ENCODE data around the gene IL1F10. TPM values are rescaled to one million over a fixed set of nuclear protein-coding genes. Genes with fewer than 3 reads are reported as not detected.

IL1F10 gene
- total RNA-seq, 1 experiment from 2014 or later: not detected

DNA sequence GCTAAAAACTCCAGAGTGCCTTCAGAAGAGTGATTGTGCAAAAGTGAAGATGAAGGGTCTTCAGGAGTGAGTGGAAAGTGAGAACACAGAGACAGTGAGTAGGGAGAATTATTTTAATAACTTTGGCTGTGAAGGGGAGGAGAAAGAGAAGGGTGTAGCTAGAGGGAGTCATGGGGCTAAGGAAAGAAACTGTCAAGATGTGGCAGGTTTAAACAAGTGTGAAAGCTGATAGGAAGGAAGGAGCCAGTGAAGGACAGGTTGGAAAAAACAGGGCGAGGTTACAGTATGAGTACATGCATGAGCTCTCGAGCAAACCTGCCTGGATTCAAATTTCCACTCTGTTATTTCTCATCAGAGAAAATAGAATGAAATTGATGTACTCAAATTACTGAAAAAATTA, 17.8 kb downstream of the IL1F10 start:
- ChIA-PET CTCF (no interaction called here), POLR2A (ENCODE audit: low non-redundant PET) (no interaction called here)

DNA sequence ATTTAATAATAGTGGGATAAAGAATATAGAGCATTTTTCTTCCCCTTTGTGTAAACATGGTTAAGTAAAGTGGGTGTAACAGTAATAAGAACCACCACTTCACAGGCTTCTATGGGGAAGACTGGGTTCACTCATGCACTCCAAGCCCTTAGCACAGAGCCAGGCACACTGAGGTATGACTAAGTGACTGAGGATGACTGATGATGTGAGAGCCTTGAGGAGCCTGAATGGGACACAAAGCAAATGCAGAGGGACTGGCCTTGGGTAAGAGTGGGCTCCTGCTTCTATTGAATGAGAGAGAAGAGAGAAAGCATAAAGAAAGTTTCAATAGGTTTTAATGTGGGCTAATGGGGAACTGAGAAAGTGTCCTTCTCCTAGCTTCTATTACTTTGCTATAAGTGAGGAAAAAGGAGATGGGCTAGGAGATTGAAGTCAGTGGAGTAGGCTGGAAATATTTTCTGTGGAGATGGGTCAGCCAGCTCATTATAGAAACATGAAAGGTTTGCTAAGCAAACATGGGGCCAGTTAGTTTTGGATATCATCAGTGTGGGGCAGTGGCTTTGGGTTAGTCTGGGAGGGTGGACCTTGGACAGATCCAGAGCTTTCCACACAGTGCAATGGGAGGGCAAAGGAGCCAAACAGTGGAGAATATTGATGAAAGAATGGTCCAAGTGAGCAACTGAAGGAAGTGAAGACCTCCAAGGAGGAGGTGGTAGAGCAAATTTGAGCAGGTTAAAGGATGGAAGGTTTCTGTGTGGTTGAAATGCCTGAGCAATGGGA, 20.6 kb downstream of the IL1F10 start:
- intact Hi-C loops (cut with micrococcal nuclease; ENCODE audit: unreplicated experiment): no loop called here
- Histone ChIP-seq H3K27me3 (replicated peaks; ENCODE audit: insufficient read depth, low read depth, low read length, poor library complexity) (peaks cover 22% of the 10 kb centered on the region), H3K4me1 (ENCODE audit: insufficient read depth, low read length, poor library complexity, severe bottlenecking) (no peaks in the 10 kb centered on the region), H3K4me3 (ENCODE audit: low read depth, low read length, poor library complexity, severe bottlenecking) (no peak overlapping the region), H3K9me3 (ENCODE audit: low read depth, low read length, poor library complexity, severe bottlenecking) (no peaks in the 10 kb centered on the region), H3K36me3 (ENCODE audit: insufficient read depth, low read length, poor library complexity, severe bottlenecking) (no peaks in the 10 kb centered on the region), H3K27ac (ENCODE audit: low read depth, low read length, poor library complexity, severe bottlenecking) (no peak overlapping the region)
- no peak for DNase-seq (ENCODE audit: low spot score)
- ChIA-PET CTCF (no interaction called here), POLR2A (ENCODE audit: low non-redundant PET) (no interaction called here)
- no TSS peak for BruUV-seq (replicated peaks)
- TF ChIP-seq, protein P1, sequence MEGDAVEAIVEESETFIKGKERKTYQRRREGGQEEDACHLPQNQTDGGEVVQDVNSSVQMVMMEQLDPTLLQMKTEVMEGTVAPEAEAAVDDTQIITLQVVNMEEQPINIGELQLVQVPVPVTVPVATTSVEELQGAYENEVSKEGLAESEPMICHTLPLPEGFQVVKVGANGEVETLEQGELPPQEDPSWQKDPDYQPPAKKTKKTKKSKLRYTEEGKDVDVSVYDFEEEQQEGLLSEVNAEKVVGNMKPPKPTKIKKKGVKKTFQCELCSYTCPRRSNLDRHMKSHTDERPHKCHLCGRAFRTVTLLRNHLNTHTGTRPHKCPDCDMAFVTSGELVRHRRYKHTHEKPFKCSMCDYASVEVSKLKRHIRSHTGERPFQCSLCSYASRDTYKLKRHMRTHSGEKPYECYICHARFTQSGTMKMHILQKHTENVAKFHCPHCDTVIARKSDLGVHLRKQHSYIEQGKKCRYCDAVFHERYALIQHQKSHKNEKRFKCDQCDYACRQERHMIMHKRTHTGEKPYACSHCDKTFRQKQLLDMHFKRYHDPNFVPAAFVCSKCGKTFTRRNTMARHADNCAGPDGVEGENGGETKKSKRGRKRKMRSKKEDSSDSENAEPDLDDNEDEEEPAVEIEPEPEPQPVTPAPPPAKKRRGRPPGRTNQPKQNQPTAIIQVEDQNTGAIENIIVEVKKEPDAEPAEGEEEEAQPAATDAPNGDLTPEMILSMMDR (conservative IDR thresholded peaks at IDR 0.05; ENCODE audit: low read depth, low read length): no peak
- no peak for TF ChIP-seq EZH2 (IDR thresholded peaks at IDR 0.05; ENCODE audit: borderline replicate concordance, low read depth, low read length, poor library complexity, severe bottlenecking)

More for the DNA sequence above, 17.8 kb downstream of the IL1F10 start:
- TF ChIP-seq, protein P1 (conservative IDR thresholded peaks at IDR 0.05; ENCODE audit: low read depth, low read length): no peak
- TF ChIP-seq EZH2 (IDR thresholded peaks at IDR 0.05; ENCODE audit: borderline replicate concordance, low read depth, low read length, poor library complexity, severe bottlenecking): no peak
- DNase-seq (ENCODE audit: low spot score): no peak
- no peak overlapping the region for H3K27ac ChIP-seq (ENCODE audit: low read depth, low read length, poor library complexity, severe bottlenecking)
- BruUV-seq (replicated peaks): no TSS peak
- intact Hi-C loops (cut with micrococcal nuclease; ENCODE audit: unreplicated experiment): no loop called here
- peaks cover 9% of the 10 kb centered on the region for H3K27me3 ChIP-seq (replicated peaks; ENCODE audit: insufficient read depth, low read depth, low read length, poor library complexity)
- no peaks in the 10 kb centered on the region for H3K36me3 ChIP-seq (ENCODE audit: insufficient read depth, low read length, poor library complexity, severe bottlenecking)
- no peaks in the 10 kb centered on the region for H3K9me3 ChIP-seq (ENCODE audit: low read depth, low read length, poor library complexity, severe bottlenecking)
- H3K4me3 ChIP-seq (ENCODE audit: low read depth, low read length, poor library complexity, severe bottlenecking): no peak overlapping the region
- no peaks in the 10 kb centered on the region for H3K4me1 ChIP-seq (ENCODE audit: insufficient read depth, low read length, poor library complexity, severe bottlenecking)

DNA sequence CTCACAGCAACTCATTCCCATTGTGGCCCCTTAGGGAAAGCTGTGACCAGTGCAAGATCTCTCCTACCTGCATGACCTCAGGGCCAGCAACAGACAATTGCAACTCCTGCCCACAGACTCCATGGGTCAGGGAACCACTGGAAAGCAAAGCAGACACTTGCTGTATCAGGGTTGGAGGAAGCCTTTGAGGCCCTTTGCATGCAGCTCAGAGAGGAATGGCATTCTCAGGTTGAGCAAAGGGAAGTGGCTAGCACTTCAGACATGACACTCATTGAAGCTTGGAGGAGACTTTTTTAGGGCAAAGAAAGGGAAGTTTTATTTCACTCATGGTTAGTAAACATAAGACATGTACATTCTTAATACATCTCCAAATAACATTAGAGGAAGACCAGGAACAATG, 22.1 kb downstream of the IL1F10 start:
- no peak for DNase-seq (ENCODE audit: low spot score)
- BruUV-seq (replicated peaks): no TSS peak
- Histone ChIP-seq H3K4me3 (ENCODE audit: low read depth, low read length, poor library complexity, severe bottlenecking) (no peak overlapping the region), H3K4me1 (ENCODE audit: insufficient read depth, low read length, poor library complexity, severe bottlenecking) (no peaks in the 10 kb centered on the region), H3K27me3 (replicated peaks; ENCODE audit: insufficient read depth, low read depth, low read length, poor library complexity) (peaks cover 26% of the 10 kb centered on the region), H3K9me3 (ENCODE audit: low read depth, low read length, poor library complexity, severe bottlenecking) (no peaks in the 10 kb centered on the region), H3K27ac (ENCODE audit: low read depth, low read length, poor library complexity, severe bottlenecking) (no peak overlapping the region), H3K36me3 (ENCODE audit: insufficient read depth, low read length, poor library complexity, severe bottlenecking) (no peaks in the 10 kb centered on the region)
- no peak for TF ChIP-seq EZH2 (IDR thresholded peaks at IDR 0.05; ENCODE audit: borderline replicate concordance, low read depth, low read length, poor library complexity, severe bottlenecking)
- TF ChIP-seq, protein P1 (conservative IDR thresholded peaks at IDR 0.05; ENCODE audit: low read depth, low read length): no peak
- CTCF ChIA-PET: no interaction called here
- POLR2A ChIA-PET (ENCODE audit: low non-redundant PET): no interaction called here
- intact Hi-C loops (cut with micrococcal nuclease; ENCODE audit: unreplicated experiment): no loop called here

Data from A673 (cell line).